Omental fat pad (tissue), 4 donors: ENCODE data around the gene CPE. TPM values are rescaled to one million over a fixed set of nuclear protein-coding genes. Genes with fewer than 3 reads are reported as not detected.

Experiments
- ATAC-seq: fragments of 150-250 bp; one replicate; pipeline ENCODE4 v1.9.1; 2016; ENCODE audit warnings: mild to moderate bottlenecking, moderate library complexity; ENCODE audit not compliant: low FRiP score
- DNase-seq: peaks from one replicate; pipeline ENCODE4 v3.0.0-alpha.2; 2019; ENCODE audit warnings: low spot score
- total RNA-seq, 4 donors: library from RNA; depleted of rRNA; stranded (reverse); fragments of >200 nt; gene quantifications; one replicate each; pipeline ENCODE4 v1.1.0, GENCODE V29; 2016
- TF ChIP-seq, protein P1 (sequence below), 3 donors: fragments of 450-650 bp; IDR thresholded peaks; one replicate each; pipeline ENCODE4 v1.5.1; 2016 to 2017; ENCODE audit warnings: antibody characterized with exemption in 3 of 3, mild to moderate bottlenecking in 3 of 3, moderate library complexity in 2 of 3

CPE gene
- total RNA-seq, 4 donors from 2014 or later: 102 to 224 (median 135) TPM

DNA sequence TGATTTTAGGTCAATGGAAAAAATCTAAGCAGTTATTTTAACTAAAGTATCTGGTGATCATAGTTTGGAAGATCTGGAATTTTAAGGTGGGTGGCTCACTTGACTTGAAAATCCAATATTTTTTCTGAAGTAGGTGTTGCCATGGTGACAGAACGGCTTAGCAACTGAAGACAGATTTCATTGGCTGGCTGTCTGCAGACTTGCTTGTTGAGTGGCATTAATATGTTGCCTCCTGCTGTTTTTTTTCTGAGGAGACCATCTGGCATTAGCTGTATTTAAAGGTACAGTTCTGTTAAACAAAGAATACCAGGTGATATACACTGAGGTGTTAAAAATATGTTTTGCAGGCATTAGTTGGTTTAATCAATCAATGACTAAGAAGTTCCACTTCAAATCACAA, 19.8 kb downstream of the CPE start:
- ATAC-seq (no peak), DNase-seq (no peak)
- TF ChIP-seq, protein P1, sequence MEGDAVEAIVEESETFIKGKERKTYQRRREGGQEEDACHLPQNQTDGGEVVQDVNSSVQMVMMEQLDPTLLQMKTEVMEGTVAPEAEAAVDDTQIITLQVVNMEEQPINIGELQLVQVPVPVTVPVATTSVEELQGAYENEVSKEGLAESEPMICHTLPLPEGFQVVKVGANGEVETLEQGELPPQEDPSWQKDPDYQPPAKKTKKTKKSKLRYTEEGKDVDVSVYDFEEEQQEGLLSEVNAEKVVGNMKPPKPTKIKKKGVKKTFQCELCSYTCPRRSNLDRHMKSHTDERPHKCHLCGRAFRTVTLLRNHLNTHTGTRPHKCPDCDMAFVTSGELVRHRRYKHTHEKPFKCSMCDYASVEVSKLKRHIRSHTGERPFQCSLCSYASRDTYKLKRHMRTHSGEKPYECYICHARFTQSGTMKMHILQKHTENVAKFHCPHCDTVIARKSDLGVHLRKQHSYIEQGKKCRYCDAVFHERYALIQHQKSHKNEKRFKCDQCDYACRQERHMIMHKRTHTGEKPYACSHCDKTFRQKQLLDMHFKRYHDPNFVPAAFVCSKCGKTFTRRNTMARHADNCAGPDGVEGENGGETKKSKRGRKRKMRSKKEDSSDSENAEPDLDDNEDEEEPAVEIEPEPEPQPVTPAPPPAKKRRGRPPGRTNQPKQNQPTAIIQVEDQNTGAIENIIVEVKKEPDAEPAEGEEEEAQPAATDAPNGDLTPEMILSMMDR (IDR thresholded peaks at IDR 0.05): no peak

DNA sequence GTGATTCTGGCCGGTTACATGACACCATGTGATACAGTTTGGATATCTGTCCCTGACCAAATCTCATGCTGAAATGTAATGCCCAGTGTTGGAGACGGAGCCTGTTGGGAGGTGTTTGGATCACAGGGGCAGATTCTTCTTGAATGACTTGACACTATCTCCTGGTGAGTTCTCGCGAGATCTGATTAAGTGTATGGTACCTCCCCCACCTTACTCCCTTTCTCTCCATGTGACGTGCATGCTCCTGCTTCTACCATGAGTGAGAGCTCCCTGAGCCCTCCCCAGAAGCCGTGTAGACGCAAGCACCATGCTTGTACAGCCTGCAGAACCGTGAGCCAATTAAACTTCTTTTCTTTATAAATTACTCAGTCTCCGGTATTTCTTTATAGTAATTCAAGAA, 23.6 kb downstream of the CPE start:
- DNase-seq (no peak), ATAC-seq (no peak)
- TF ChIP-seq, protein P1 (IDR thresholded peaks at IDR 0.05): no peak

DNA sequence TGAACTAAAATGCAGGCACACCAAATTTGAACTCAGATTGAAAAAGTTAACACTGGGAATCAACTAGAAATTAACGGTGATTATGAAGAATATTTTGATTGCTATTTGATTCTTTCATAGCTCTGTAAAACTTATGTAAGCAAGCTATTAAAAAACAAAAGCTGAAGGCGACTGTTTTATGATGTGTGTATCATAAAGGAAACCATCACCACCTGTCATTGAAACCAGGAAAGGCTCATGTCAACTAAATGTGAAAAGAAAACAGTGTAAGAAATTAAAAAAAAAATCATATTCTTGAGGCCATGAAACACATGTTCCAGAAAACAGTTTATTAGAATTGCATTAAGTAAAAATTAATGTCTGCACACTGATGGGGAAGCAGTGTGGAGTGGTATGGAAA, 24.2 kb downstream of the CPE start:
- ATAC-seq: no peak
- no peak for DNase-seq
- TF ChIP-seq, protein P1 (IDR thresholded peaks at IDR 0.05): no peak

- ATAC-seq (no peak), DNase-seq (no peak)
- TF ChIP-seq, protein P1 (IDR thresholded peaks at IDR 0.05): no peak
Measured at GRCh38 chr4:165403637-165404036, 24.8 kb downstream of the CPE start.

GRCh38 chr4:165404080-165404479, 25.3 kb downstream of the CPE start:
- TF ChIP-seq, protein P1 (IDR thresholded peaks at IDR 0.05): no peak
- DNase-seq: no peak
- no peak for ATAC-seq

DNA sequence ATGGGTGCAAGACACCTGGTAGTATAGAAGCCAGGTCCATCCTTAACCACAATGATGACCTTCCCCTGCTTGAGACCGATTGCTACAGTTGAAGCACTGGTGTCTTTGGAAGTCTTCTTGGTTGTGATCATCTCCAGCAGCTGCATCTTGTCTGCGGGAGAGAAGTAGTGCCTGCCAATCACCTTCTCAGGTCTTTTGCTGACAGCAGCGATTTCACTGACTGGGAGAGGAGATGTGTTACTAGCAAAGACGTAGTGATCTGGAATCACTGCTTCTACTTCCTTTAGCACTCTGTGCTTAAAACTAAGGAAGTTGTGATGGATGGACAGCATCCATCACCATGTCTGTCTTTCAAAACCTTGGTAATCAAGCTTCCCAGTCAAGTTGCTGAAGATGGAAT, 25.9 kb downstream of the CPE start:
- DNase-seq (no peak), ATAC-seq (no peak)
- TF ChIP-seq, protein P1 (IDR thresholded peaks at IDR 0.05): no peak

DNA sequence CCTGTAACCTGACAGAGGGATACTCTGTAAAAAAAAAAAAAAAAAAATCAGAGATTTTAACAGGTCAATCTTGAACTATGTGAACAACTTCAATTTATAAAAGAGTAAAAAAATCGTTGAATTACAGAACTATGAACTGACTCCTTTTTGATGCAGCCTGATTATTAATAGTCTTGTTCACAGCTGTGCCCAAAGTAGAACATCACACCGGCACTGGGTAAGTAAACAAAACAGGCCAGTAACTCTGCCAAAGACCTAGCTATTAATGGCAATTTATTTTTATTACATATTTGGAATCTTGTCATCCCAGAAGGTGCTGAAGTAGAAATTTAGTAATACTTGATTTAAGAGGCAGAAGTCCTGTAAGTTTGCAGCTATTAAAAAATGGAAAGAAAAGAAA, 31.4 kb downstream of the CPE start:
- TF ChIP-seq, protein P1 (IDR thresholded peaks at IDR 0.05): no peak
- ATAC-seq (no peak), DNase-seq (no peak)
